HepG2 (cell line): ENCODE measurements around the gene ARHGAP26. TPM values are rescaled to one million over a fixed set of nuclear protein-coding genes. Genes with fewer than 3 reads are reported as not detected.

Experiments used
- ATAC-seq: fragments of 200-7000 bp; cut with Tn5 transposase; 3 replicates; pipeline ENCODE4 v1.9.1; 2020; ENCODE audit warnings: mild to moderate bottlenecking, moderate library complexity
- BruUV-seq: library from RNA; stranded (reverse); fragments of 400-500 nt; replicated peaks from 2 replicates; lab custom pipeline; 2021; lab: Mats Ljungman, UMichigan
- CTCF ChIA-PET: fragments of 300-600 bp; formaldehyde crosslinking; extraction: SDS; loops from one replicate; lab custom pipeline; 2021; ENCODE audit warnings: low total read pairs, inconsistent platforms, low intra/inter-chr PET ratio; lab: Yijun Ruan, JAX
- POLR2A ChIA-PET: fragments of 350-600 bp; sonication (Branson Sonifier 250); formaldehyde crosslinking; loops from one replicate; lab custom pipeline; 2020; ENCODE audit warnings: antibody characterized with exemption, inconsistent platforms; lab: Yijun Ruan, JAX
- DNase-seq: peaks from one replicate; pipeline ENCODE4 v3.0.0-alpha.2; 2015; ENCODE audit warnings: low spot score
- FAIRE-seq: peaks from 3 replicates; lab custom pipeline; 2011; peaks lifted over from hg19 to GRCh38; lab: Jason Lieb, UNC
- H2AFZ ChIP-seq: one replicate; pipeline ENCODE4 v1.6.1; 2011; ENCODE audit warnings: low read length, inconsistent platforms
- H3K27ac ChIP-seq: fragments of 300-600 bp; 3 replicates; pipeline ENCODE4 v1.8.0; 2011; ENCODE audit warnings: mixed run types, mild to moderate bottlenecking, mixed read lengths, low read length, inconsistent platforms; ENCODE audit not compliant: insufficient read depth; ENCODE audit errors: extremely low read length
- H3K27me3 ChIP-seq, 2 experiments: fragments of 200-600 bp in 1 of 2; 2 replicates in 1 of 2; 3 replicates in 1 of 2; pipeline versions ENCODE4 v1.6.0 to v1.8.0; 2011; ENCODE audit warnings: low read length in 2 of 2, mild to moderate bottlenecking in 2 of 2, moderate library complexity in 2 of 2, inconsistent platforms in 1 of 2; ENCODE audit not compliant: insufficient read depth in 2 of 2, control insufficient read depth in 1 of 2
- H3K36me3 ChIP-seq, 2 experiments: fragments of 200-600 bp in 1 of 2; replicated peaks in 1 of 2; 2 replicates in 1 of 2; 3 replicates in 1 of 2; pipeline versions ENCODE4 v1.5.1 to v1.8.0; 2011; ENCODE audit warnings: low read length in 2 of 2, inconsistent platforms in 1 of 2; ENCODE audit not compliant: insufficient read depth in 2 of 2, control insufficient read depth in 1 of 2
- H3K4me1 ChIP-seq: 2 replicates; pipeline ENCODE4 v1.5.1; 2012; ENCODE audit warnings: low read length, inconsistent platforms; ENCODE audit not compliant: insufficient read depth
- H3K4me2 ChIP-seq: 2 replicates; pipeline ENCODE4 v1.6.0; 2011; ENCODE audit warnings: low read depth, low read length, inconsistent platforms
- H3K4me3 ChIP-seq, 3 experiments: fragments of 200-600 bp in 1 of 3; sonication (generic), shearing (Covaris generic) in 1 of 3; replicated peaks in 1 of 3; 2 replicates each; pipeline ENCODE4 v1.5.1; 2011 to 2016; ENCODE audit warnings: low read length in 3 of 3, inconsistent platforms in 2 of 3, low read depth in 2 of 3, mild to moderate bottlenecking in 2 of 3, control low read depth in 1 of 3, mixed read lengths in 1 of 3; ENCODE audit not compliant: insufficient read depth in 1 of 3
- H3K79me2 ChIP-seq: one replicate; pipeline ENCODE4 v1.6.1; 2011; ENCODE audit warnings: low read length, inconsistent platforms; ENCODE audit not compliant: insufficient read depth
- H3K9ac ChIP-seq: 2 replicates; pipeline ENCODE4 v1.6.0; 2011; ENCODE audit warnings: mild to moderate bottlenecking, low read depth, low read length, inconsistent platforms; ENCODE audit not compliant: insufficient read depth
- H3K9me3 ChIP-seq: 2 replicates; pipeline ENCODE4 v1.5.1; 2012; ENCODE audit warnings: mild to moderate bottlenecking, low read length
- H4K20me1 ChIP-seq: 2 replicates; pipeline ENCODE4 v1.6.0; 2011; ENCODE audit warnings: inconsistent platforms, mild to moderate bottlenecking, low read length, moderate library complexity; ENCODE audit not compliant: insufficient read depth
- CEBPG ChIP-seq: IDR thresholded peaks from 2 replicates; pipeline ENCODE4 v1.6.1; 2016
- CENPBD1 ChIP-seq: sonication (generic); formaldehyde crosslinking; IDR thresholded peaks from 2 replicates; pipeline ENCODE4 v1.8.0; 2022; ENCODE audit warnings: missing genetic modification reagents, low read depth, mild to moderate bottlenecking, borderline replicate concordance
- CREM ChIP-seq, 2 experiments: sonication (generic) in 1 of 2; formaldehyde crosslinking in 1 of 2; IDR thresholded peaks; 2 replicates each; pipeline versions ENCODE4 v1.4.0 to v1.6.1; 2016 to 2020; ENCODE audit warnings: antibody characterized with exemption in 1 of 2, mild to moderate bottlenecking in 1 of 2, missing genetic modification reagents in 1 of 2
- KLF6 ChIP-seq: IDR thresholded peaks from 2 replicates; pipeline ENCODE4 v1.8.0; 2016; ENCODE audit warnings: missing biosample characterization, missing genetic modification reagents
- MLX ChIP-seq: IDR thresholded peaks from 2 replicates; pipeline ENCODE4 v1.6.1; 2016
- MTA3 ChIP-seq: sonication (generic); formaldehyde crosslinking; IDR thresholded peaks from 2 replicates; pipeline ENCODE4 v1.4.0; 2020; ENCODE audit warnings: missing genetic modification reagents
- MXI1 ChIP-seq: IDR thresholded peaks from 3 replicates; pipeline ENCODE4 v1.6.1; 2012; ENCODE audit warnings: low read depth, low read length, inconsistent platforms, borderline replicate concordance
- NFE2 ChIP-seq: sonication (generic); formaldehyde crosslinking; IDR thresholded peaks from 2 replicates; pipeline ENCODE4 v1.4.0; 2020; ENCODE audit warnings: missing genetic modification reagents
- POLR2A ChIP-seq, 2 experiments: IDR thresholded peaks; 2 replicates each; pipeline ENCODE4 v1.6.1; 2011; ENCODE audit warnings: low read depth in 2 of 2, low read length in 2 of 2, mild to moderate bottlenecking in 1 of 2, moderate library complexity in 1 of 2; ENCODE audit not compliant: insufficient read depth in 1 of 2
- SMAD3 ChIP-seq: sonication (generic); formaldehyde crosslinking; IDR thresholded peaks from 2 replicates; pipeline ENCODE4 v1.4.0; 2020; ENCODE audit warnings: missing genetic modification reagents
- SRSF1 ChIP-seq: fragments of 200-400 bp; formaldehyde crosslinking; optimal IDR thresholded peaks from 2 replicates; pipeline ENCODE3; 2017; ENCODE audit warnings: mild to moderate bottlenecking, low read depth, low read length, moderate library complexity
- SRSF4 ChIP-seq: fragments of 200-400 bp; formaldehyde crosslinking; IDR thresholded peaks from one replicate; pipeline ENCODE4 v1.6.1; 2018; ENCODE audit warnings: mild to moderate bottlenecking, low read depth, low read length, moderate library complexity; ENCODE audit not compliant: poor library complexity, severe bottlenecking
- TARDBP ChIP-seq: sonication (generic); formaldehyde crosslinking; IDR thresholded peaks from 2 replicates; pipeline ENCODE4 v1.8.0; 2022; ENCODE audit warnings: mild to moderate bottlenecking, missing genetic modification reagents
- THYN1 ChIP-seq: sonication (generic); formaldehyde crosslinking; IDR thresholded peaks from 2 replicates; pipeline ENCODE4 v1.8.1; 2023; ENCODE audit warnings: low read depth, mild to moderate bottlenecking, moderate library complexity, missing genetic modification reagents, borderline replicate concordance
- ZBTB20 ChIP-seq: sonication (generic); formaldehyde crosslinking; IDR thresholded peaks from 2 replicates; pipeline ENCODE4 v1.8.1; 2023; ENCODE audit warnings: missing genetic modification reagents, low read depth, mild to moderate bottlenecking, borderline replicate concordance
- ZNF775 ChIP-seq: sonication (generic); formaldehyde crosslinking; IDR thresholded peaks from 2 replicates; pipeline ENCODE4 v1.4.0; 2020; ENCODE audit warnings: missing genetic modification reagents, mild to moderate bottlenecking, moderate library complexity, borderline replicate concordance
- WGBS: methylation state at CpG from one replicate; pipeline ENCODE4 v1.1.6; 2017; ENCODE audit warnings: low lambda C conversion rate; 5-methylcytosine and 5-hydroxymethylcytosine counted together
- in situ Hi-C: cut with HindIII; loops from 2 replicates; pipeline ENCODE4 v1.10.0; 2017; ENCODE audit warnings: low pct_unique_long_range_greater_than_20kb; ENCODE audit not compliant: extremely low pct_ligation_motif_present
- intact Hi-C: fragments of 100-400 bp; cut with micrococcal nuclease; formaldehyde crosslinking; loops from one replicate; pipeline ENCODE4 v1.10.0; 2022; ENCODE audit not compliant: unreplicated experiment
- polyA plus RNA-seq, 8 experiments: library from polyadenylated mRNA; depleted of rRNA in 3 of 8; stranded (reverse) in 7 of 8; unstranded in 1 of 8; fragments of >200 nt; fragmentation: Illumina TruSeq in 4 of 8; extraction: Trizol in 4 of 8; gene quantifications; 2 replicates each; pipeline versions ENCODE4 v1.2.1 to v1.2.3, GENCODE V29; 2011 to 2016; ENCODE audit warnings: low read depth in 4 of 8, missing spikeins in 1 of 8, mixed read lengths in 1 of 8; ENCODE audit not compliant: insufficient read depth in 1 of 8
- total RNA-seq, 5 experiments: library from RNA; depleted of rRNA; stranded (reverse); fragments of >200 nt; fragmentation: Illumina TruSeq; extraction: Trizol; gene quantifications; 2 replicates each; pipeline ENCODE4 v1.2.3, GENCODE V29; 2016; ENCODE audit warnings: low read depth in 1 of 5
- TF ChIP-seq, protein P1 (sequence below): sonication (generic); formaldehyde crosslinking; IDR thresholded peaks from 2 replicates; pipeline ENCODE4 v1.8.0; 2022; ENCODE audit warnings: mild to moderate bottlenecking, missing genetic modification reagents, moderate library complexity
- TF ChIP-seq, protein P2 (sequence below): IDR thresholded peaks from 2 replicates; pipeline ENCODE4 v1.6.1; 2016; ENCODE audit warnings: missing compliant biosample characterization, missing genetic modification reagents, borderline replicate concordance
- TF ChIP-seq, protein P3 (sequence below): fragments of 450-650 bp; IDR thresholded peaks from 2 replicates; pipeline ENCODE4 v1.6.1; 2017; ENCODE audit warnings: mild to moderate bottlenecking

The ARHGAP26 gene
- total and polyA plus RNA-seq, 2 of the 13 experiments (the other 11 are each of a cell fraction or from before 2014, with no cell fraction given): 9.6 to 18.2 TPM

DNA sequence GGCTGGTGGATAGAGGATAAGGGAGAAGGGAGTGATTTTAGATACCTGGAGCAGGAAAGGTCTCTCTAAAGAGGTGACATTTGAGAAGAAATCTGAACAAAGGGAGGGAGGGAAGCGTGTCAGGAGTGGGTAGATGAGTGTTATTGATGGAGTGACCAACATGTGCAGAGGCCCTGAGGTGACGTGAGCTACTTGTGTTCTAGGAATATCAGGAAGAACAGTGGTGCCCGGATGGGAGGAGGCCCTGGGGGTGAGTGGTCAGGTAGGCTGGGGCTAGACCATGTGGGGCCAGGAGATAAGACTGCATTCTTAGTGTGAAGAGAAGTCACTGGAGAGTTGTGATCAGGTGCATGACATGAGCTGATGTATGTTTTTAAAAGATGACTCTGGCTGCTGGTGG lies 256.2 kb downstream of the ARHGAP26 start (continued):
- TF ChIP-seq POLR2A (IDR thresholded peaks at IDR 0.05; ENCODE audit: insufficient read depth in 1 of 2, low read depth in 2 of 2, low read length in 2 of 2) (no peak), ZBTB20 (CRISPR knock-in tag) (no peak)

- no peak overlapping the region for H3K4me2 ChIP-seq
- intact Hi-C loops: no loop called here
- no peaks in the 10 kb centered on the region for H3K27me3 ChIP-seq
- H3K27ac ChIP-seq: no peak overlapping the region
- no peak overlapping the region for H3K4me3 ChIP-seq
- ChIA-PET POLR2A (no interaction called here), CTCF (no interaction called here)
- FAIRE-seq: no peak
- no peak for DNase-seq
- no TSS peak for BruUV-seq
- H3K79me2 ChIP-seq: no peaks in the 10 kb centered on the region
- no peak overlapping the region for H3K9ac ChIP-seq
- WGBS: 92% methylated on average over 4 of the region's 4 CpGs
- H3K36me3 ChIP-seq: peaks cover 0 to 9% of the 10 kb centered on the region in 2 experiments; a peak in 3 of 5 replicates
- no peak for ATAC-seq
- in situ Hi-C loops: loop anchor here (10.0 kb wide), 1 partner anchor 796 kb away; no protein-coding TSS in a partner anchor
- H3K4me1 ChIP-seq: no peaks in the 10 kb centered on the region
- H3K9me3 ChIP-seq: no peaks in the 10 kb centered on the region
- no peak overlapping the region for H2AFZ ChIP-seq
- no peaks in the 10 kb centered on the region for H4K20me1 ChIP-seq
- TF ChIP-seq SMAD3 (CRISPR knock-in tag): no peak
- TF ChIP-seq MTA3 (CRISPR knock-in tag): no peak
- TF ChIP-seq THYN1: no peak
- no peak for TF ChIP-seq TARDBP (CRISPR knock-in tag)
- TF ChIP-seq CEBPG (CRISPR knock-in tag): no peak
- no peak for TF ChIP-seq SRSF4
- no peak for TF ChIP-seq CENPBD1
- TF ChIP-seq MXI1: no peak
- TF ChIP-seq, protein P1, sequence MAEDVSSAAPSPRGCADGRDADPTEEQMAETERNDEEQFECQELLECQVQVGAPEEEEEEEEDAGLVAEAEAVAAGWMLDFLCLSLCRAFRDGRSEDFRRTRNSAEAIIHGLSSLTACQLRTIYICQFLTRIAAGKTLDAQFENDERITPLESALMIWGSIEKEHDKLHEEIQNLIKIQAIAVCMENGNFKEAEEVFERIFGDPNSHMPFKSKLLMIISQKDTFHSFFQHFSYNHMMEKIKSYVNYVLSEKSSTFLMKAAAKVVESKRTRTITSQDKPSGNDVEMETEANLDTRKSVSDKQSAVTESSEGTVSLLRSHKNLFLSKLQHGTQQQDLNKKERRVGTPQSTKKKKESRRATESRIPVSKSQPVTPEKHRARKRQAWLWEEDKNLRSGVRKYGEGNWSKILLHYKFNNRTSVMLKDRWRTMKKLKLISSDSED (CRISPR knock-in tag): no peak
- TF ChIP-seq ZNF775 (CRISPR knock-in tag): no peak
- TF ChIP-seq, protein P2, sequence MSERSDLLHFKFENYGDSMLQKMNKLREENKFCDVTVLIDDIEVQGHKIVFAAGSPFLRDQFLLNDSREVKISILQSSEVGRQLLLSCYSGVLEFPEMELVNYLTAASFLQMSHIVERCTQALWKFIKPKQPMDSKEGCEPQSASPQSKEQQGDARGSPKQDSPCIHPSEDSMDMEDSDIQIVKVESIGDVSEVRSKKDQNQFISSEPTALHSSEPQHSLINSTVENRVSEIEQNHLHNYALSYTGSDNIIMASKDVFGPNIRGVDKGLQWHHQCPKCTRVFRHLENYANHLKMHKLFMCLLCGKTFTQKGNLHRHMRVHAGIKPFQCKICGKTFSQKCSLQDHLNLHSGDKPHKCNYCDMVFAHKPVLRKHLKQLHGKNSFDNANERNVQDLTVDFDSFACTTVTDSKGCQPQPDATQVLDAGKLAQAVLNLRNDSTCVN (CRISPR knock-in tag): no peak
- TF ChIP-seq MLX (CRISPR knock-in tag): no peak
- TF ChIP-seq, protein P3, sequence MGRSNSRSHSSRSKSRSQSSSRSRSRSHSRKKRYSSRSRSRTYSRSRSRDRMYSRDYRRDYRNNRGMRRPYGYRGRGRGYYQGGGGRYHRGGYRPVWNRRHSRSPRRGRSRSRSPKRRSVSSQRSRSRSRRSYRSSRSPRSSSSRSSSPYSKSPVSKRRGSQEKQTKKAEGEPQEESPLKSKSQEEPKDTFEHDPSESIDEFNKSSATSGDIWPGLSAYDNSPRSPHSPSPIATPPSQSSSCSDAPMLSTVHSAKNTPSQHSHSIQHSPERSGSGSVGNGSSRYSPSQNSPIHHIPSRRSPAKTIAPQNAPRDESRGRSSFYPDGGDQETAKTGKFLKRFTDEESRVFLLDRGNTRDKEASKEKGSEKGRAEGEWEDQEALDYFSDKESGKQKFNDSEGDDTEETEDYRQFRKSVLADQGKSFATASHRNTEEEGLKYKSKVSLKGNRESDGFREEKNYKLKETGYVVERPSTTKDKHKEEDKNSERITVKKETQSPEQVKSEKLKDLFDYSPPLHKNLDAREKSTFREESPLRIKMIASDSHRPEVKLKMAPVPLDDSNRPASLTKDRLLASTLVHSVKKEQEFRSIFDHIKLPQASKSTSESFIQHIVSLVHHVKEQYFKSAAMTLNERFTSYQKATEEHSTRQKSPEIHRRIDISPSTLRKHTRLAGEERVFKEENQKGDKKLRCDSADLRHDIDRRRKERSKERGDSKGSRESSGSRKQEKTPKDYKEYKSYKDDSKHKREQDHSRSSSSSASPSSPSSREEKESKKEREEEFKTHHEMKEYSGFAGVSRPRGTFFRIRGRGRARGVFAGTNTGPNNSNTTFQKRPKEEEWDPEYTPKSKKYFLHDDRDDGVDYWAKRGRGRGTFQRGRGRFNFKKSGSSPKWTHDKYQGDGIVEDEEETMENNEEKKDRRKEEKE: no peak
- TF ChIP-seq KLF6: no peak
- TF ChIP-seq NFE2: no peak
- TF ChIP-seq SRSF1: no peak
- no peak for TF ChIP-seq CREM (IDR thresholded peaks at IDR 0.05)
- no peak for TF ChIP-seq CREM (CRISPR knock-in tag; IDR thresholded peaks at IDR 0.05)
These were observed 259.1 kb downstream of the ARHGAP26 start for GRCh38 chr5:143029293-143029692.
